ENCODE data around the gene TNFRSF4. TPM values are rescaled to one million over a fixed set of nuclear protein-coding genes. Genes with fewer than 3 reads are reported as not detected.

Gene TNFRSF4
- total and polyA plus RNA-seq, 9 of the 15 experiments (the other 6 are each of a cell fraction or from before 2014, with no cell fraction given), result 0.07 to 0.44 (median 0.19) TPM; not detected in 5

- no peak for TF ChIP-seq NR2C1 (IDR thresholded peaks at IDR 0.05)
- no peak for TF ChIP-seq NR2C1 (tag; IDR thresholded peaks at IDR 0.05)
- TF ChIP-seq CTCF (IDR thresholded peaks at IDR 0.05 in 2 of 3, conservative IDR thresholded peaks at IDR 0.05 in 1 of 3; ENCODE audit: insufficient read depth in 2 of 3, low read depth in 1 of 3, low read length in 3 of 3), result no peak
- no peak for TF ChIP-seq COPS2 (conservative IDR thresholded peaks at IDR 0.05)
- no peak for TF ChIP-seq TFAM (CRISPR knock-in tag; conservative IDR thresholded peaks at IDR 0.05)
- TF ChIP-seq NR4A1 (CRISPR knock-in tag; IDR thresholded peaks at IDR 0.05), result no peak
- TF ChIP-seq NR4A1 (tag; IDR thresholded peaks at IDR 0.05), result peak; percentile 59; the same call in 1 of the 2 replicates
- TF ChIP-seq ZNF785 (CRISPR knock-in tag; IDR thresholded peaks at IDR 0.05), result no peak
- TF ChIP-seq E2F1 (CRISPR knock-in tag; IDR thresholded peaks at IDR 0.05), result no peak
- TF ChIP-seq RNF2 (IDR thresholded peaks at IDR 0.05), result 0 out of 2 replicates have a peak, but pooled peaks have one; percentile 39
- no peak for TF ChIP-seq ZNF165 (CRISPR knock-in tag; IDR thresholded peaks at IDR 0.05; ENCODE audit: borderline replicate concordance)
- no peak for TF ChIP-seq MTA1 (IDR thresholded peaks at IDR 0.05; ENCODE audit: borderline replicate concordance)
- TF ChIP-seq ZNF282 (CRISPR knock-in tag; IDR thresholded peaks at IDR 0.05), result no peak
- no peak for TF ChIP-seq ZBTB49 (CRISPR knock-in tag; IDR thresholded peaks at IDR 0.05; ENCODE audit: borderline replicate concordance)
- TF ChIP-seq CBX5 (IDR thresholded peaks at IDR 0.05; ENCODE audit: borderline replicate concordance, low read depth), result no peak
- TF ChIP-seq RBM15 (IDR thresholded peaks at IDR 0.05; ENCODE audit: insufficient read depth, low read length), result no peak
- TF ChIP-seq SP1 (CRISPR knock-in tag; IDR thresholded peaks at IDR 0.05), result no peak
- TF ChIP-seq SMARCA5 (IDR thresholded peaks at IDR 0.05), result no peak
- TF ChIP-seq ZNF217 (CRISPR knock-in tag; IDR thresholded peaks at IDR 0.05), result no peak
- no peak for TF ChIP-seq JUND (IDR thresholded peaks at IDR 0.05; ENCODE audit: borderline replicate concordance, low read depth, low read length)
- no peak for TF ChIP-seq JUND (tag; IDR thresholded peaks at IDR 0.05; ENCODE audit: borderline replicate concordance, low read depth, low read length)
- TF ChIP-seq ARID3B (CRISPR knock-in tag; IDR thresholded peaks at IDR 0.05; ENCODE audit: borderline replicate concordance), result no peak
- no peak for TF ChIP-seq CBFA2T2 (conservative IDR thresholded peaks at IDR 0.05)
- TF ChIP-seq ZNF143 (CRISPR knock-in tag; IDR thresholded peaks at IDR 0.05), result no peak
- no peak for TF ChIP-seq MYNN (IDR thresholded peaks at IDR 0.05)
- TF ChIP-seq MYNN (CRISPR knock-in tag; IDR thresholded peaks at IDR 0.05), result no peak
These were observed 18.3 kb upstream of the TNFRSF4 start, which contains the start of gene B3GALT6 (continued) for GRCh38 chr1:1232208-1232795.

All from K562 (cell line).